Measurements from ENCODE around the gene SCAMP3.

Gene SCAMP3

DNA sequence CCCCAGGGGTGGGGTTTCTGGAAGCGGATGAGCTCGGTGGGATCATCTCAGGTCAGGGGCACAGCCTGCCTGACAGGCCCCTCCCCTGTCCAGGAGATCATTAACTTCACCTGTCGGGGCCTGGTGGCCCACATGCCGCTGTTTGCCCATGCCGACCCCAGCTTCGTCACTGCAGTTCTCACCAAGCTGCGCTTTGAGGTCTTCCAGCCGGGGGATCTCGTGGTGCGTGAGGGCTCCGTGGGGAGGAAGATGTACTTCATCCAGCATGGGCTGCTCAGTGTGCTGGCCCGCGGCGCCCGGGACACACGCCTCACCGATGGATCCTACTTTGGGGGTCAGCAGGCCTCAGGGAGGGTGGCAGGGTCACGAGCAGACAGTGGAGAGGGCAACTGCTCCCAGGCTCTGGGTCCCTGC, 23.5 kb upstream of the SCAMP3 start:
- TF ChIP-seq, protein P1, sequence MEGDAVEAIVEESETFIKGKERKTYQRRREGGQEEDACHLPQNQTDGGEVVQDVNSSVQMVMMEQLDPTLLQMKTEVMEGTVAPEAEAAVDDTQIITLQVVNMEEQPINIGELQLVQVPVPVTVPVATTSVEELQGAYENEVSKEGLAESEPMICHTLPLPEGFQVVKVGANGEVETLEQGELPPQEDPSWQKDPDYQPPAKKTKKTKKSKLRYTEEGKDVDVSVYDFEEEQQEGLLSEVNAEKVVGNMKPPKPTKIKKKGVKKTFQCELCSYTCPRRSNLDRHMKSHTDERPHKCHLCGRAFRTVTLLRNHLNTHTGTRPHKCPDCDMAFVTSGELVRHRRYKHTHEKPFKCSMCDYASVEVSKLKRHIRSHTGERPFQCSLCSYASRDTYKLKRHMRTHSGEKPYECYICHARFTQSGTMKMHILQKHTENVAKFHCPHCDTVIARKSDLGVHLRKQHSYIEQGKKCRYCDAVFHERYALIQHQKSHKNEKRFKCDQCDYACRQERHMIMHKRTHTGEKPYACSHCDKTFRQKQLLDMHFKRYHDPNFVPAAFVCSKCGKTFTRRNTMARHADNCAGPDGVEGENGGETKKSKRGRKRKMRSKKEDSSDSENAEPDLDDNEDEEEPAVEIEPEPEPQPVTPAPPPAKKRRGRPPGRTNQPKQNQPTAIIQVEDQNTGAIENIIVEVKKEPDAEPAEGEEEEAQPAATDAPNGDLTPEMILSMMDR (IDR thresholded peaks at IDR 0.05; ENCODE audit: low read depth, low read length, missing control alignments), result no peak
- DNase-seq (ENCODE audit: low read depth), result no peak
- no peak overlapping the region for H3K4me3 ChIP-seq (ENCODE audit: low read depth, low read length)
- in situ Hi-C loops (cut with HindIII; ENCODE audit: low sequenced_read_pairs), result no loop called here

- H3K4me3 ChIP-seq (ENCODE audit: low read depth, low read length), result no peak overlapping the region
- in situ Hi-C loops (cut with HindIII; ENCODE audit: low sequenced_read_pairs), result no loop called here
- TF ChIP-seq, protein P1 (IDR thresholded peaks at IDR 0.05; ENCODE audit: low read depth, low read length, missing control alignments), result no peak
- DNase-seq (ENCODE audit: low read depth), result no peak
Measured at GRCh38 chr1:155285063-155285462, 22.9 kb upstream of the SCAMP3 start.

DNA sequence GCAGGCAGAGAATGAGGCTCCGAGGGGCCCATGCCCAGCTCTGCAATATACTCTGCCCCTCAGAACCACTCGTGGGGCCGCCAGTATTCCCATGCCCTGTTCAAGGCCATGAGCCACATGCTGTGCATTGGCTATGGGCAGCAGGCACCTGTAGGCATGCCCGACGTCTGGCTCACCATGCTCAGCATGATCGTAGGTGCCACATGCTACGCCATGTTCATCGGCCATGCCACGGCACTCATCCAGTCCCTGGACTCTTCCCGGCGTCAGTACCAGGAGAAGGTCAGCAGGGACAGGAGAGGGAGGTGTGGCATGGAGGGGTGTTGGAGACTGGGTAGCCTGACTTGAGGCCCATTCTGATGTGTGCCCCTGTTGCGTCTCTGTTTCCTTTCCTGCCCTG, 22.3 kb upstream of the SCAMP3 start:
- no peak for DNase-seq (ENCODE audit: low read depth)
- TF ChIP-seq, protein P1 (IDR thresholded peaks at IDR 0.05; ENCODE audit: low read depth, low read length, missing control alignments), result no peak
- H3K4me3 ChIP-seq (ENCODE audit: low read depth, low read length), result no peak overlapping the region
- in situ Hi-C loops (cut with HindIII; ENCODE audit: low sequenced_read_pairs), result no loop called here

GRCh38 chr1:155282488-155283091, 20.4 kb upstream of the SCAMP3 start:
- DNase-seq (ENCODE audit: low read depth), result no peak
- in situ Hi-C loops (cut with HindIII; ENCODE audit: low sequenced_read_pairs), result no loop called here
- H3K4me3 ChIP-seq (ENCODE audit: low read depth, low read length), result no peak overlapping the region
- TF ChIP-seq, protein P1 (IDR thresholded peaks at IDR 0.05; ENCODE audit: low read depth, low read length, missing control alignments), result no peak

GRCh38 chr1:155279268-155279667, 17.1 kb upstream of the SCAMP3 start:
- in situ Hi-C loops (cut with HindIII; ENCODE audit: low sequenced_read_pairs), result no loop called here
- H3K4me3 ChIP-seq (ENCODE audit: low read depth, low read length), result no peak overlapping the region
- DNase-seq (ENCODE audit: low read depth), result no peak
- TF ChIP-seq, protein P1 (IDR thresholded peaks at IDR 0.05; ENCODE audit: low read depth, low read length, missing control alignments), result no peak

- in situ Hi-C loops (cut with HindIII; ENCODE audit: low sequenced_read_pairs), result no loop called here
- H3K4me3 ChIP-seq (ENCODE audit: low read depth, low read length), result no peak overlapping the region
- TF ChIP-seq, protein P1 (IDR thresholded peaks at IDR 0.05; ENCODE audit: low read depth, low read length, missing control alignments), result no peak
- no peak for DNase-seq (ENCODE audit: low read depth)
Measured at GRCh38 chr1:155278689-155279160, 16.6 kb upstream of the SCAMP3 start.
